H1 (cell line): ENCODE data around the gene TMSB15C.

Source experiments
- ATF3 ChIP-seq: IDR thresholded peaks from 2 replicates; pipeline ENCODE4 v1.6.1; 2011; ENCODE audit warnings: low read depth, mild to moderate bottlenecking, low read length; ENCODE audit not compliant: insufficient read depth
- CREB1 ChIP-seq: IDR thresholded peaks from 2 replicates; pipeline ENCODE4 v1.6.1; 2012; ENCODE audit warnings: inconsistent platforms
- CTCF ChIP-seq, 3 experiments: IDR thresholded peaks; 1 replicate in 2 of 3; 2 replicates in 1 of 3; pipeline versions ENCODE4 v1.5.1 to v1.6.1; 2011; ENCODE audit warnings: low read length in 3 of 3, mild to moderate bottlenecking in 3 of 3, inconsistent platforms in 2 of 3, low read depth in 1 of 3, moderate library complexity in 1 of 3; ENCODE audit not compliant: insufficient read depth in 1 of 3; ENCODE audit errors: control extremely low read depth in 1 of 3
- EP300 ChIP-seq, 2 experiments: IDR thresholded peaks; 1 replicate in 1 of 2; 2 replicates in 1 of 2; pipeline ENCODE4 v1.6.1; 2011 to 2012; ENCODE audit warnings: low read depth in 2 of 2, low read length in 2 of 2, mild to moderate bottlenecking in 2 of 2, borderline replicate concordance in 1 of 2, inconsistent platforms in 1 of 2, moderate library complexity in 1 of 2
- EZH2 ChIP-seq: fragments of 200-600 bp; sonication (generic); IDR thresholded peaks from 2 replicates; pipeline ENCODE4 v1.7.1; 2012; ENCODE audit warnings: low read depth, mild to moderate bottlenecking, moderate library complexity, low read length, inconsistent platforms; ENCODE audit not compliant: severe bottlenecking
- GABPA ChIP-seq: IDR thresholded peaks from 2 replicates; pipeline ENCODE4 v1.6.1; 2011; ENCODE audit warnings: mild to moderate bottlenecking, low read length, moderate library complexity, borderline replicate concordance; ENCODE audit not compliant: insufficient read depth
- JUND ChIP-seq: IDR thresholded peaks from 2 replicates; pipeline ENCODE4 v1.6.1; 2011; ENCODE audit warnings: mild to moderate bottlenecking, improper control_type of control experiment, low read length
- KDM1A ChIP-seq: fragments of 200-600, 300-600 bp; sonication (generic); IDR thresholded peaks from 2 replicates; pipeline ENCODE4 v1.7.1; 2016; ENCODE audit warnings: mild to moderate bottlenecking, low read length, borderline replicate concordance
- RAD21 ChIP-seq, 2 experiments: IDR thresholded peaks in 1 of 2; conservative IDR thresholded peaks in 1 of 2; 2 replicates each; pipeline ENCODE4 v1.6.1; 2011; ENCODE audit warnings: low read depth in 2 of 2, low read length in 2 of 2, improper control_type of control experiment in 1 of 2, inconsistent platforms in 1 of 2, mild to moderate bottlenecking in 1 of 2, moderate library complexity in 1 of 2
- RFX5 ChIP-seq: IDR thresholded peaks from 2 replicates; pipeline ENCODE4 v1.6.1; 2011; ENCODE audit warnings: low read depth, low read length, improper control_type of control experiment, borderline replicate concordance
- RNF2 ChIP-seq: fragments of 200-900, 300-1000 bp; sonication (generic); IDR thresholded peaks from 2 replicates; pipeline ENCODE4 v1.7.1; 2016; ENCODE audit warnings: borderline replicate concordance, low read depth, mild to moderate bottlenecking, antibody characterized with exemption, low read length; ENCODE audit not compliant: poor library complexity, severe bottlenecking; ENCODE audit errors: missing control alignments
- SAP30 ChIP-seq: fragments of 300-600 bp; sonication (generic); IDR thresholded peaks from 2 replicates; pipeline ENCODE4 v1.7.1; 2012; ENCODE audit warnings: low read length, moderate library complexity, mild to moderate bottlenecking, inconsistent platforms; ENCODE audit not compliant: insufficient read depth, insufficient replicate concordance
- USF2 ChIP-seq: IDR thresholded peaks from 2 replicates; pipeline ENCODE4 v1.6.1; 2011; ENCODE audit warnings: low read length, improper control_type of control experiment
- YY1 ChIP-seq: IDR thresholded peaks from 2 replicates; pipeline ENCODE4 v1.6.1; 2011; ENCODE audit warnings: low read depth, mild to moderate bottlenecking, low read length

GRCh38 chrX:104041003-104041402 is 35.0 kb downstream of the TMSB15C start:
- TF ChIP-seq EP300 (IDR thresholded peaks at IDR 0.05; ENCODE audit: borderline replicate concordance in 1 of 2, low read depth in 2 of 2, low read length in 2 of 2) (no peak), YY1 (no peak), CTCF (IDR thresholded peaks at IDR 0.05; ENCODE audit: control extremely low read depth in 1 of 3, insufficient read depth in 1 of 3, low read depth in 1 of 3, low read length in 3 of 3) (no peak), RFX5 (no peak), RAD21 (IDR thresholded peaks at IDR 0.05 in 1 of 2, conservative IDR thresholded peaks at IDR 0.05 in 1 of 2; ENCODE audit: low read depth in 2 of 2, low read length in 2 of 2) (no peak), USF2 (no peak), EZH2 (no peak), RNF2 (no peak), ATF3 (no peak), GABPA (no peak), SAP30 (no peak), CREB1 (no peak), JUND (no peak), KDM1A (no peak)
